AG04450 (cell line): ENCODE data around the gene TPH1. TPM values are rescaled to one million over a fixed set of nuclear protein-coding genes. Genes with fewer than 3 reads are reported as not detected.

ENCODE experiments used
- CTCF ChIA-PET: fragments of 300-600, 350-600 bp; formaldehyde crosslinking; extraction: SDS; loops from one replicate; lab custom pipeline; 2022; ENCODE audit warnings: antibody characterized with exemption, inconsistent platforms; lab: Charles Lee
- POLR2A ChIA-PET: fragments of 350-600 bp; formaldehyde crosslinking; extraction: SDS; loops from one replicate; lab custom pipeline; 2021; ENCODE audit warnings: antibody characterized with exemption, inconsistent platforms; lab: Yijun Ruan, JAX
- DNase-seq: peaks from one replicate; pipeline ENCODE4 v3.0.0-alpha.2; 2011; ENCODE audit warnings: low read depth, low spot score
- H3K27ac ChIP-seq: one replicate; pipeline ENCODE4 v1.5.1; 2012; ENCODE audit warnings: low read depth, low read length, control low read depth
- H3K27me3 ChIP-seq: one replicate; pipeline ENCODE4 v1.6.0; 2012; ENCODE audit warnings: low read length; ENCODE audit not compliant: control insufficient read depth, insufficient read depth
- H3K4me3 ChIP-seq: 2 replicates; pipeline ENCODE4 v1.5.1; 2011; ENCODE audit warnings: mild to moderate bottlenecking, low read depth, low read length, control low read depth
- H3K9me3 ChIP-seq: 2 replicates; pipeline ENCODE4 v1.5.1; 2012; ENCODE audit warnings: low read length; ENCODE audit not compliant: control insufficient read depth, insufficient read depth
- CTCF ChIP-seq: IDR thresholded peaks from 2 replicates; pipeline ENCODE4 v1.5.1; 2011; ENCODE audit warnings: low read depth, low read length, control low read depth, inconsistent platforms
- polyA plus RNA-seq: library from polyadenylated mRNA; depleted of rRNA; stranded (reverse); fragments of >200 nt; gene quantifications from 2 replicates; pipeline ENCODE4 v1.2.3, GENCODE V29; 2011

The TPH1 gene
- polyA plus RNA-seq, 1 experiment: 0.06 TPM

- H3K4me3 ChIP-seq: no peak overlapping the region
- no peaks in the 10 kb centered on the region for H3K9me3 ChIP-seq
- CTCF ChIA-PET: interaction anchor here (1.2 kb wide), 1 partner anchor 305 kb away, joined by 3 read pairs; no protein-coding TSS in a partner anchor
- DNase-seq: no peak
- no peak overlapping the region for H3K27ac ChIP-seq
- TF ChIP-seq CTCF: no peak
- POLR2A ChIA-PET: no interaction called here
- H3K27me3 ChIP-seq: no peaks in the 10 kb centered on the region
These were observed 9.6 kb downstream of the TPH1 start for GRCh38 chr11:18036456-18036855.

DNA sequence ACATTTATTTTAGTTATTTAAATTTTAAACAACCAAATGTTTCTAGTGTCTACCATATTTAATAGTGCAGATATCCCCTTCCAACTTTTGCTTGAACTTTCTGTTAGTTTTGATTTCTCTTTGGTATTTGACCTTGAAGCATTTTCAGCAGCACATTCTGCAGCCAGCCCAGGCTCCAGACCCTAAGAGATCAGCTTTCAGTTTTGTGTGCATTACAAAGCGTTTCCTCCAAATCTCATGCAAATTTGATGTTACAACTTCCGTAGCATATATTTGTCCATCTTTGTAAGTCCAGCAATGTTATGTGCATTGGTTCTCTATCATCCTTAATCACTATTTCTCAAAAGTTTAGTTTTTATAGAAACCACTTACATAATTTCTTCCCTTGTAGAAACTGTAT, 18.6 kb downstream of the TPH1 start:
- POLR2A ChIA-PET: no interaction called here
- Histone ChIP-seq H3K9me3 (no peaks in the 10 kb centered on the region), H3K4me3 (no peak overlapping the region), H3K27ac (no peak overlapping the region), H3K27me3 (peaks cover 3% of the 10 kb centered on the region)
- CTCF ChIA-PET: no interaction called here
- no peak for DNase-seq
- TF ChIP-seq CTCF: no peak

GRCh38 chr11:18022419-18022818, 23.6 kb downstream of the TPH1 start:
- ChIA-PET CTCF (interaction anchor here (1.7 kb wide), 1 partner anchor 31 kb away, joined by 6 read pairs; no protein-coding TSS in a partner anchor), POLR2A (no interaction called here)
- no peaks in the 10 kb centered on the region for H3K9me3 ChIP-seq
- TF ChIP-seq CTCF: no peak
- DNase-seq: no peak
- no peak overlapping the region for H3K4me3 ChIP-seq
- no peak overlapping the region for H3K27ac ChIP-seq
- peaks cover 3% of the 10 kb centered on the region for H3K27me3 ChIP-seq

- peaks cover 10% of the 10 kb centered on the region for H3K27me3 ChIP-seq
- no peak overlapping the region for H3K4me3 ChIP-seq
- no peak overlapping the region for H3K27ac ChIP-seq
- no peaks in the 10 kb centered on the region for H3K9me3 ChIP-seq
- TF ChIP-seq CTCF: no peak
- CTCF ChIA-PET: no interaction called here
- POLR2A ChIA-PET: no interaction called here
- DNase-seq: no peak
These were observed 26.4 kb downstream of the TPH1 start for GRCh38 chr11:18019650-18020049.

- no peak overlapping the region for H3K27ac ChIP-seq
- no peak overlapping the region for H3K4me3 ChIP-seq
- peaks cover 10% of the 10 kb centered on the region for H3K27me3 ChIP-seq
- POLR2A ChIA-PET: no interaction called here
- no peak for DNase-seq
- H3K9me3 ChIP-seq: no peaks in the 10 kb centered on the region; the same call in 1 of the 2 replicates
- no peak for TF ChIP-seq CTCF
- CTCF ChIA-PET: interaction anchor here (1.6 kb wide), 1 partner anchor 286 kb away, joined by 6 read pairs; no protein-coding TSS in a partner anchor
These were observed 29.3 kb downstream of the TPH1 start for GRCh38 chr11:18016789-18017188.
